ACC112 (cell line): ENCODE data around the gene CADM1.

Experiments
- H2AFZ ChIP-seq: fragments of 200-600 bp; sonication (generic); one replicate; pipeline ENCODE4 v1.6.0; 2017; ENCODE audit warnings: antibody characterized with exemption, low read length; ENCODE audit not compliant: unreplicated experiment
- H3K27ac ChIP-seq: fragments of 200-600 bp; sonication (generic); 2 replicates; pipeline ENCODE4 v1.5.1; 2014; ENCODE audit warnings: low read depth, mild to moderate bottlenecking, antibody characterized with exemption, low read length, moderate library complexity
- H3K27me3 ChIP-seq: fragments of 200-600 bp; sonication (generic); 2 replicates; pipeline ENCODE4 v1.6.1; 2014; ENCODE audit warnings: mild to moderate bottlenecking, antibody characterized with exemption, low read length, moderate library complexity, mixed read lengths; ENCODE audit not compliant: insufficient read depth
- H3K36me3 ChIP-seq: fragments of 200-600 bp; sonication (generic); 2 replicates; pipeline ENCODE4 v1.6.1; 2016; ENCODE audit warnings: mild to moderate bottlenecking, antibody characterized with exemption, low read length, moderate library complexity, mixed read lengths; ENCODE audit not compliant: insufficient read depth
- H3K4me1 ChIP-seq: fragments of 200-600 bp; sonication (generic); one replicate; pipeline ENCODE4 v1.6.1; 2016; ENCODE audit warnings: low read length, mixed read lengths; ENCODE audit not compliant: insufficient read depth, unreplicated experiment, control insufficient read depth
- H3K4me3 ChIP-seq: fragments of 200-600 bp; sonication (generic); 2 replicates; pipeline ENCODE4 v1.5.1; 2014; ENCODE audit warnings: mild to moderate bottlenecking, low read depth, low read length
- H3K79me2 ChIP-seq: fragments of 200-600 bp; sonication (generic); one replicate; pipeline ENCODE4 v1.6.0; 2016; ENCODE audit warnings: low read length; ENCODE audit not compliant: control insufficient read depth, unreplicated experiment, insufficient read depth

Gene CADM1

DNA sequence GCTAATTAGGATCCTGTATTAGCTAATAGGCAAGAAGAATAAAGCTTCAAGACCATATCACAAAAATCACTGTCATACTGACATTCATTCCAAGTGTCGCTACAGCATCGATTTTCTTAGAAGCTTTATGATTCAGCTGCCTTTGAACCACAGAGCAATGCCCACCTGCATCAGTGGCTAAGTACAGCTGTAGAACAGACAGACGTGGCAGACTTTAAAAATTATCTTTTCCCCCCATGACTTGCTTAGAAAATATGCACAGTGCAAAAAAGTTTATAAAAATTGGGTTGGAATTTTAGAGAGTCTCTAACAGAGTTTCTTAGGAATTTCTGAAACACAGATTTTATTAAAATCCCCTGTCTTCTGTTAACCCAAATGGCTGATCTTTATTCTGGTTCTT is 120.8 kb downstream of the CADM1 start:
- H3K4me3 ChIP-seq = no peak overlapping the region
- no peaks in the 10 kb centered on the region for H3K79me2 ChIP-seq

DNA sequence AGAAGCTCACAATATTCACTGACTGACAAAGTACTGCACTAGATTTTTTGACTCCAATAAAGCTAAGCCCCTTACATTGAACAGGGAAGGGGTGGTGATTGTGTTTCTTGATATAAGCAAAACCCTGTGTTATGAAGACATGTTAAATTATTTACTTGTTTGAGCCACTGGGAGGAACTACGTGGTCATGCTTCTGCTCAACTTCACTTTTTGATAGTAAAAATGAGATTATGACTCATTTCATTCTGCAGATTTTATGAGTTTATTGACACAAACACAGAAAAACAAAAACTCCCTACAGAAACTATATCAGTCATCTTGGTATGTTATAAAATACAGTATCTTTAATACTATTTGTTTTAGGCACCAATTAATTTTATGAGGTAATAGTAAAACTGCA is 124.7 kb downstream of the CADM1 start:
- no peaks in the 10 kb centered on the region for H3K79me2 ChIP-seq
- H3K4me1 ChIP-seq = no peaks in the 10 kb centered on the region
- H3K4me3 ChIP-seq = no peak overlapping the region
- H3K36me3 ChIP-seq = no peaks in the 10 kb centered on the region
- no peaks in the 10 kb centered on the region for H3K27me3 ChIP-seq
- H2AFZ ChIP-seq = no peak overlapping the region
- H3K27ac ChIP-seq = no peak overlapping the region

More for the DNA sequence above, 120.8 kb downstream of the CADM1 start:
- no peak overlapping the region for H2AFZ ChIP-seq
- no peaks in the 10 kb centered on the region for H3K4me1 ChIP-seq
- no peaks in the 10 kb centered on the region for H3K36me3 ChIP-seq
- no peak overlapping the region for H3K27ac ChIP-seq
- no peaks in the 10 kb centered on the region for H3K27me3 ChIP-seq

DNA sequence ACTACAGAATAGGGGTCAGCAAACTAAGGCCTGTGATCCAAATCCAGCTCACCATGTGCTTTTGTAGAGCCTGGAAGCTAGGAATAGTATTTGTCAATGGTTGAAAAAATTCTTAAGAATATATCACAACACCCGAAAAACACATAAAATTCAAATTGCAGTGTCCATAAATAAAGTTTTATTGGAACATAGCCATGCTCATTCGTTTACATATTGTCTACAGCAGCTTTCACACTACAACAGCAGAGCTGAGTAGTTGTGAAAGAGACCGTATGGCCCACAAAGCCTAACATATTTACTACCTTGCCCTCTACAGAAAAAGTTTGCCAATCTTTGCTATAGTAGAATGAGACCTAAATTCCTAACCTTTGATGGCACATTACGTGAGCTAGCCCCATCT is 125.7 kb downstream of the CADM1 start:
- Histone ChIP-seq H3K27ac (no peak overlapping the region), H3K4me1 (no peaks in the 10 kb centered on the region), H3K27me3 (no peaks in the 10 kb centered on the region), H2AFZ (no peak overlapping the region), H3K36me3 (no peaks in the 10 kb centered on the region), H3K79me2 (no peaks in the 10 kb centered on the region), H3K4me3 (no peak overlapping the region)

DNA sequence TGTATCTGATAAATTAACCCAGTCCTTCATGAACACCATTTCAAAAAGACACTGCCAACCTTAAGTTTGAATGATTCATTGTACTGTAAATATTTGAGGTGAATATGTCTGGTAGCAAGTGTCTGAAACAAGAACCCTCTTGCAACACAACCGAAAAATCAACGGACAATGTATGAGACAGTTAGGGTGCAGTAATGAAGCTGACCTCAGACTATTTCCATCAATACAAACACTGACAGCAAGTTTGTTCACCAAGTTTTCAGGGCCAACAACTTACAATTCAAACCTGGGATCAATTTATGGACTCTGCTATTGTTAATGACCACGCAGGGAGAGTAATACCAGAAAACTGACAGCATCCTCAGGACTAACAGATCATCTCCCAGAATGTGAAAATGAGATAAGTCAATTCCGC is 126.3 kb downstream of the CADM1 start:
- no peak overlapping the region for H3K4me3 ChIP-seq
- no peaks in the 10 kb centered on the region for H3K36me3 ChIP-seq
- no peaks in the 10 kb centered on the region for H3K4me1 ChIP-seq
- H2AFZ ChIP-seq = no peak overlapping the region
- H3K79me2 ChIP-seq = no peaks in the 10 kb centered on the region
- no peaks in the 10 kb centered on the region for H3K27me3 ChIP-seq
- H3K27ac ChIP-seq = no peak overlapping the region

DNA sequence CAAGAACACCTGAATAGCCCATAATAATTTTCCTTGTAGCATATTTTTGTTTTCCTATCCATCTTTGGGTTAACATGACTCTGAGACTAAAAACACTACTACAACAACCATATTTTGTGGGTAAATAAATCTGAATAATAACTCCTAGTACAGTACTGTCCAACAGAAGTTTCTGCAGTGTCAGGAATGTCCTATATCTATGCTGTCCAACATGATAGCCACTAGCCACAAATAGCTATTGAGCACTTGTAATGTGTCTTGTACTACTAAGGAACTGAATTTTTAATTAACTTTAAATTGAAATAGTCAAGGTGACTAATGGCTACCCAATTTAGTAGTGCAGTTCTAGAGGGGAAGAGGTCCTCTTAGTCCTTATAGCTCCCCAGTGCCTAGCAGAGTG is 135.6 kb downstream of the CADM1 start:
- Histone ChIP-seq H2AFZ (no peak overlapping the region), H3K4me3 (no peak overlapping the region), H3K27ac (no peak overlapping the region), H3K36me3 (no peaks in the 10 kb centered on the region), H3K27me3 (no peaks in the 10 kb centered on the region), H3K79me2 (no peaks in the 10 kb centered on the region), H3K4me1 (no peaks in the 10 kb centered on the region)

DNA sequence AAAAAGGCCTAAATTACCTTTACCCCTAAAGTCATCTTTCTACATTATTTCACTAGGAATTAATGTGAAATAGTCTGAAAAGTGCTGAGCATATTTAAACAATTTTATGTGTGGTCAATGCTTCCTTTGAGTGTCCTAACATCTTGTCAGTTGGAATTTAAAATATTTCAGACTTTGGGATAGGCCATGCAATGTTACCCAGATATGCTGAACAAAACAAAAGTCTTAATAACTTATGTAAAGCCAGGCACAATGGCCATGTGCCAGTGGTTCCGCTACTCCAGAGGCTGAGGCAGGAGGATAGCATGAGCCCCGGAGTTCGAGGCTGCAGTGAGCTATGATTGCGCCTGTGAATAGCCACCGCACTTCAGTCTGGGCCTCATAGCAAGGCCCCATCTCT is 137.4 kb downstream of the CADM1 start:
- no peak overlapping the region for H2AFZ ChIP-seq
- H3K27me3 ChIP-seq = no peaks in the 10 kb centered on the region
- no peaks in the 10 kb centered on the region for H3K79me2 ChIP-seq
- H3K27ac ChIP-seq = no peak overlapping the region
- H3K4me3 ChIP-seq = no peak overlapping the region
- no peaks in the 10 kb centered on the region for H3K4me1 ChIP-seq
- no peaks in the 10 kb centered on the region for H3K36me3 ChIP-seq

DNA sequence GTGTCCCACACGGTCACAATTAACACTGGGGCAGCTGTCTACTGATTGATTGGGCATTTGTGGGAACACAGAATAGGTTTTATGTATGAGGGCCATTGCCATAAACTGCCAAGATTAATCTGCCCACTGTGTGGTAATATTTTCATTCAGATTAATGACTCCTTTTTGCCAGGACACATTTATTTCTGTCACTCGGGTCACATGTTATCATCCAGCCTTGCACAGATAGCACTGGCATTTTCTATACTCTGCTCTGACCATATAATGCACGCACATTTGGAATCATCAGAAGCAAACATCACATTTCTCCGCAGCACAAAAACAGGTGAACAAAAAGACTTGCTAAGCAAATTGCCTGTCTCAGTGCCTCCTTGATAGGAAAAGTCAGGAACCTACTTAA is 138.3 kb downstream of the CADM1 start:
- no peak overlapping the region for H2AFZ ChIP-seq

DNA sequence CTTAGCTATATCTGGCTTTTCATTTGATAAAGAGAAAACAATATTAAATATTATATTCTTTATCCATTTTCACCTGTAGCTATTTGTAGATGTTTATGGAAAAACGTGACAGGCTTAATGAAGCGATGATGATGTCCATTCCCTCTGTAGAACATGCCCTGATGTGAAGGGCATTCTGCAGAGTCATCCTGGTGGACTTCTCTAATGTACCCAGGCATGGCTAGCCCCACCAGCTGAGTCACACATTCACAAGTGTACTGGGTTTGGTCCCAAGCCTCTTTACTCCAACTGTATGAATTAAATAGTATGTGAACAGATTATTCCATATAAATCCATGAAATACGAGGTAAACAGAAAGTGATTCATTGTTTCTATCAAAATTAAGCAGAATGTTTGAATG is 139.3 kb downstream of the CADM1 start:
- no peaks in the 10 kb centered on the region for H3K4me1 ChIP-seq
- H3K79me2 ChIP-seq = no peaks in the 10 kb centered on the region
- H3K36me3 ChIP-seq = no peaks in the 10 kb centered on the region
- H2AFZ ChIP-seq = no peak overlapping the region
- no peak overlapping the region for H3K4me3 ChIP-seq
- H3K27me3 ChIP-seq = no peaks in the 10 kb centered on the region
- H3K27ac ChIP-seq = no peak overlapping the region

More for the DNA sequence above, 138.3 kb downstream of the CADM1 start:
- Histone ChIP-seq H3K27me3 (no peaks in the 10 kb centered on the region), H3K79me2 (no peaks in the 10 kb centered on the region), H3K4me3 (no peak overlapping the region), H3K4me1 (no peaks in the 10 kb centered on the region), H3K36me3 (no peaks in the 10 kb centered on the region), H3K27ac (no peak overlapping the region)

DNA sequence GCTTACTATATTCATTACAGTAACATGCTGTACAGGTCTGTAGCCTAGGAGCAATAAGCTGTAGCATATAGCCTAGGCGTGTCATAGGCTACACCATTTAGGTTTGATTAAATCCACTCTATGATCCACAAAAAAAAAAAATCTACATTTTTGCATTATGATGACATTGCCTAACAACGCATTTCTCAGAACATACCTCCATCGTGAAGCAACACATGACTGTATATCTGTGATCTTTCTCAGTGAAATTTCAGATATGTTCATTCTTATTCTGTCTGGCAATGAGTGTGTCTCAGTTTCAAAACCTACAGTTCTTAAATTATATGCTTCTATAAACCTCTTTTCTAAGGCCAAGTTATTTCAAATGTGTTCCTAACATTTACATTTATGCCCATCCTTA is 140.3 kb downstream of the CADM1 start:
- Histone ChIP-seq H3K4me1 (no peaks in the 10 kb centered on the region), H3K4me3 (no peak overlapping the region), H3K36me3 (no peaks in the 10 kb centered on the region), H3K79me2 (no peaks in the 10 kb centered on the region), H3K27ac (no peak overlapping the region), H2AFZ (no peak overlapping the region), H3K27me3 (no peaks in the 10 kb centered on the region)

DNA sequence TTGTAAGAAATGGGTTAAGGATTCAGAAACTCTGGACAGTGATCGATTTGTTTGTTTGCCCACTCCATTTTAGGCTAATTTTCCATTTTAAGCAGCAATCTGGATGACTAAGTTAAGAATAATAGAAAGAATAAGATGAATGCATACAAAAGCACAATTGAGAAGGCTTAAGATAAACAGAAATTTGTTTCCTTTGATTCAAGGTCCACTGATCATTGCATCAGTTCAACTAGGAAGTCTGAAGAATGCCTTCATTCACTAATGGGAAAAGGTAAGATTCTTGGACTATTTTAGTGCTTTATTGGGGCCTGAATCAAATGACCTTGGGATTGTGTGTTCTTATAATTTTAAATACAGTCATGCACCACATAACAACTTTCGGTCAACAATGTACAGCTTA is 140.8 kb downstream of the CADM1 start:
- Histone ChIP-seq H3K27ac (no peak overlapping the region), H3K4me1 (no peaks in the 10 kb centered on the region), H3K4me3 (no peak overlapping the region), H3K36me3 (no peaks in the 10 kb centered on the region), H2AFZ (no peak overlapping the region), H3K27me3 (no peaks in the 10 kb centered on the region), H3K79me2 (no peaks in the 10 kb centered on the region)

DNA sequence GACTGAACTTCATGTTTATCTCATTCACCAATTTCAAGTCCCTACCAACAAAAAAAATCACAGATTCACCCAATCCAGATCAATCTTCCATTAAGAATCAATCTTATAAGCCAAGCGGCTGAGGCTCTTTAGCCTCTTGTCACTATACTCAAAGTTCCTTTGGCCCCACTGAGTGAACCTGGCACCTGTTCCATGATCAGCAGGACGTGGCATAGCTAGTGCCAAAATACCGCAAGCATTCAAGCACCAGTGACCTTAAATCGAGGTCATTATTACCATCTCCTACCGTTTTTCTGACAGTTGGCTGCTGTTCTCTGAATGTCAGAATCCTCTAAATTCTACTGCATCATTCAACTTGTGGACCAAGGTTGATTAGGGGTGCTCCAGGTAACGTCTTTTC is 141.2 kb downstream of the CADM1 start:
- Histone ChIP-seq H3K27ac (no peak overlapping the region), H3K4me3 (no peak overlapping the region), H3K79me2 (no peaks in the 10 kb centered on the region), H2AFZ (no peak overlapping the region), H3K27me3 (no peaks in the 10 kb centered on the region), H3K4me1 (no peaks in the 10 kb centered on the region), H3K36me3 (no peaks in the 10 kb centered on the region)

DNA sequence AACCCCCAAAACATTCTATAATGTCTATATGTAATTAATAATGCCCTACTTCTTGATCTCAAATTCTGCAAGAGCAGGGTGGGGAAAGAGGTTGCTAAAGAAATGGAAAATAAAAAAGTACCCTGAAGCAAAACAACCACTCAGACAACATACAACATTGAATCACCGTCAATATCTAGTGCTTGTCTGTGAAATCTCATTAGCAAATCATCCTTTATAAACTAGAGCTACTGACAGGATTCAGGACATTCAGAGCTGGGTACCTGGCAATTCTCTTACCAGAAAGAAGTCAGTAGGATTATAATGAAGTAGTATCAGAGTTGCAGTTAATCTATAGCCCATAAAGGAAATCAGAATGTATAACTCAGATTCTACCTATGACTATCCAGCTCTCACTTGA is 143.2 kb downstream of the CADM1 start:
- H2AFZ ChIP-seq = no peak overlapping the region
- H3K27me3 ChIP-seq = no peaks in the 10 kb centered on the region
- H3K79me2 ChIP-seq = no peaks in the 10 kb centered on the region
- H3K36me3 ChIP-seq = no peaks in the 10 kb centered on the region
- no peak overlapping the region for H3K27ac ChIP-seq
- H3K4me1 ChIP-seq = no peaks in the 10 kb centered on the region
- no peak overlapping the region for H3K4me3 ChIP-seq
